HUES48 (cell line): ENCODE data around the gene PRR20G.

Source experiments
- H3K27ac ChIP-seq: one replicate; pipeline ENCODE4 v1.7.0; 2013; ENCODE audit warnings: low read depth, low read length, inconsistent platforms
- H3K27me3 ChIP-seq: 2 replicates; pipeline ENCODE4 v1.6.1; 2013; ENCODE audit warnings: mild to moderate bottlenecking, low read length; ENCODE audit not compliant: control insufficient read depth, insufficient read depth
- H3K36me3 ChIP-seq: 2 replicates; pipeline ENCODE4 v1.6.1; 2013; ENCODE audit warnings: low read length; ENCODE audit not compliant: control insufficient read depth, insufficient read depth
- H3K4me1 ChIP-seq: 2 replicates; pipeline ENCODE4 v1.6.1; 2013; ENCODE audit warnings: mild to moderate bottlenecking, low read length; ENCODE audit not compliant: control insufficient read depth, insufficient read depth
- H3K4me3 ChIP-seq: 2 replicates; pipeline ENCODE4 v1.5.1; 2013; ENCODE audit warnings: mild to moderate bottlenecking, low read depth, low read length
- H3K9ac ChIP-seq: 2 replicates; pipeline ENCODE4 v1.6.1; 2013; ENCODE audit warnings: mild to moderate bottlenecking, low read depth, low read length, moderate library complexity
- H3K9me3 ChIP-seq: 2 replicates; pipeline ENCODE4 v1.6.1; 2013; ENCODE audit warnings: low read length; ENCODE audit not compliant: control insufficient read depth, insufficient read depth

Gene PRR20G

GRCh38 chr3:127263037-127263436 is 24.8 kb downstream of the PRR20G start:
- Histone ChIP-seq H3K36me3 (no peaks in the 10 kb centered on the region), H3K27me3 (no peaks in the 10 kb centered on the region), H3K4me1 (no peaks in the 10 kb centered on the region), H3K9me3 (no peaks in the 10 kb centered on the region), H3K9ac (no peak overlapping the region), H3K4me3 (no peak overlapping the region), H3K27ac (no peak overlapping the region)

GRCh38 chr3:127262533-127262932 is 25.3 kb downstream of the PRR20G start:
- no peak overlapping the region for H3K9ac ChIP-seq
- H3K27me3 ChIP-seq: no peaks in the 10 kb centered on the region
- H3K36me3 ChIP-seq: no peaks in the 10 kb centered on the region

GRCh38 chr3:127261925-127262324 is 25.9 kb downstream of the PRR20G start:
- Histone ChIP-seq H3K27me3 (no peaks in the 10 kb centered on the region), H3K4me3 (no peak overlapping the region), H3K27ac (no peak overlapping the region), H3K9me3 (no peaks in the 10 kb centered on the region), H3K36me3 (no peaks in the 10 kb centered on the region), H3K9ac (no peak overlapping the region), H3K4me1 (no peaks in the 10 kb centered on the region)

More at GRCh38 chr3:127262533-127262932, 25.3 kb downstream of the PRR20G start:
- Histone ChIP-seq H3K9me3 (no peaks in the 10 kb centered on the region), H3K27ac (no peak overlapping the region), H3K4me3 (no peak overlapping the region), H3K4me1 (no peaks in the 10 kb centered on the region)

- Histone ChIP-seq H3K4me3 (no peak overlapping the region), H3K4me1 (no peaks in the 10 kb centered on the region), H3K27ac (no peak overlapping the region), H3K9ac (no peak overlapping the region), H3K9me3 (no peaks in the 10 kb centered on the region), H3K36me3 (no peaks in the 10 kb centered on the region), H3K27me3 (no peaks in the 10 kb centered on the region)
Measured at GRCh38 chr3:127260826-127261555, 26.9 kb downstream of the PRR20G start.

GRCh38 chr3:127260416-127260815 is 27.4 kb downstream of the PRR20G start:
- Histone ChIP-seq H3K27me3 (no peaks in the 10 kb centered on the region), H3K27ac (no peak overlapping the region), H3K9ac (no peak overlapping the region), H3K4me1 (no peaks in the 10 kb centered on the region), H3K4me3 (no peak overlapping the region), H3K36me3 (no peaks in the 10 kb centered on the region), H3K9me3 (no peaks in the 10 kb centered on the region)

- H3K4me1 ChIP-seq: no peaks in the 10 kb centered on the region
- H3K9ac ChIP-seq: no peak overlapping the region
- H3K36me3 ChIP-seq: no peaks in the 10 kb centered on the region
- no peaks in the 10 kb centered on the region for H3K27me3 ChIP-seq
- H3K27ac ChIP-seq: no peak overlapping the region
- no peak overlapping the region for H3K4me3 ChIP-seq
- no peaks in the 10 kb centered on the region for H3K9me3 ChIP-seq
Measured at GRCh38 chr3:127259882-127260281, 28.0 kb downstream of the PRR20G start.

- Histone ChIP-seq H3K36me3 (no peaks in the 10 kb centered on the region), H3K9ac (no peak overlapping the region), H3K9me3 (no peaks in the 10 kb centered on the region), H3K27me3 (no peaks in the 10 kb centered on the region), H3K4me1 (no peaks in the 10 kb centered on the region), H3K27ac (no peak overlapping the region), H3K4me3 (no peak overlapping the region)
Measured at GRCh38 chr3:127258733-127259132, 29.1 kb downstream of the PRR20G start.

- H3K4me3 ChIP-seq: no peak overlapping the region
- H3K4me1 ChIP-seq: no peaks in the 10 kb centered on the region
- H3K36me3 ChIP-seq: no peaks in the 10 kb centered on the region
- H3K27me3 ChIP-seq: no peaks in the 10 kb centered on the region
- no peak overlapping the region for H3K27ac ChIP-seq
- no peak overlapping the region for H3K9ac ChIP-seq
- H3K9me3 ChIP-seq: 0 out of 2 replicates have a peak, but pooled peaks cover under 1% of the 10 kb centered on the region
Measured at GRCh38 chr3:127257351-127257750, 30.5 kb downstream of the PRR20G start.

GRCh38 chr3:127256733-127257271 is 31.0 kb downstream of the PRR20G start:
- H3K9ac ChIP-seq: no peak overlapping the region
- no peaks in the 10 kb centered on the region for H3K4me1 ChIP-seq
- H3K4me3 ChIP-seq: no peak overlapping the region
- H3K27me3 ChIP-seq: no peaks in the 10 kb centered on the region
- 0 out of 2 replicates have a peak, but pooled peaks cover 6% of the 10 kb centered on the region for H3K9me3 ChIP-seq
- no peaks in the 10 kb centered on the region for H3K36me3 ChIP-seq
- no peak overlapping the region for H3K27ac ChIP-seq

GRCh38 chr3:127256138-127256537 is 31.7 kb downstream of the PRR20G start:
- Histone ChIP-seq H3K36me3 (no peaks in the 10 kb centered on the region), H3K27ac (no peak overlapping the region), H3K9ac (no peak overlapping the region), H3K9me3 (peaks cover 13% of the 10 kb centered on the region), H3K4me3 (no peak overlapping the region), H3K27me3 (no peaks in the 10 kb centered on the region), H3K4me1 (no peaks in the 10 kb centered on the region)

- H3K9ac ChIP-seq: no peak overlapping the region
- no peak overlapping the region for H3K4me3 ChIP-seq
- H3K27me3 ChIP-seq: no peaks in the 10 kb centered on the region
- no peaks in the 10 kb centered on the region for H3K36me3 ChIP-seq
- H3K27ac ChIP-seq: no peak overlapping the region
- H3K4me1 ChIP-seq: no peaks in the 10 kb centered on the region
- peaks cover 18% of the 10 kb centered on the region for H3K9me3 ChIP-seq
Measured at GRCh38 chr3:127255516-127255915, 32.3 kb downstream of the PRR20G start.
